Stromal cell of bone marrow (primary cell): ENCODE measurements around the gene YIF1A.

Experiments
- DNase-seq: peaks from one replicate; pipeline ENCODE4 v3.0.0-alpha.2; 2012; ENCODE audit warnings: low read depth

Gene YIF1A, protein sequence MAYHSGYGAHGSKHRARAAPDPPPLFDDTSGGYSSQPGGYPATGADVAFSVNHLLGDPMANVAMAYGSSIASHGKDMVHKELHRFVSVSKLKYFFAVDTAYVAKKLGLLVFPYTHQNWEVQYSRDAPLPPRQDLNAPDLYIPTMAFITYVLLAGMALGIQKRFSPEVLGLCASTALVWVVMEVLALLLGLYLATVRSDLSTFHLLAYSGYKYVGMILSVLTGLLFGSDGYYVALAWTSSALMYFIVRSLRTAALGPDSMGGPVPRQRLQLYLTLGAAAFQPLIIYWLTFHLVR

GRCh38 chr11:66288671-66289547 lies at the start of gene YIF1A:
Gene YIF1A (minus strand): TSS chr11:66289143. CDS start chr11:66288985, 158 bp downstream.
- peak; percentile 99 for DNase-seq

DNA sequence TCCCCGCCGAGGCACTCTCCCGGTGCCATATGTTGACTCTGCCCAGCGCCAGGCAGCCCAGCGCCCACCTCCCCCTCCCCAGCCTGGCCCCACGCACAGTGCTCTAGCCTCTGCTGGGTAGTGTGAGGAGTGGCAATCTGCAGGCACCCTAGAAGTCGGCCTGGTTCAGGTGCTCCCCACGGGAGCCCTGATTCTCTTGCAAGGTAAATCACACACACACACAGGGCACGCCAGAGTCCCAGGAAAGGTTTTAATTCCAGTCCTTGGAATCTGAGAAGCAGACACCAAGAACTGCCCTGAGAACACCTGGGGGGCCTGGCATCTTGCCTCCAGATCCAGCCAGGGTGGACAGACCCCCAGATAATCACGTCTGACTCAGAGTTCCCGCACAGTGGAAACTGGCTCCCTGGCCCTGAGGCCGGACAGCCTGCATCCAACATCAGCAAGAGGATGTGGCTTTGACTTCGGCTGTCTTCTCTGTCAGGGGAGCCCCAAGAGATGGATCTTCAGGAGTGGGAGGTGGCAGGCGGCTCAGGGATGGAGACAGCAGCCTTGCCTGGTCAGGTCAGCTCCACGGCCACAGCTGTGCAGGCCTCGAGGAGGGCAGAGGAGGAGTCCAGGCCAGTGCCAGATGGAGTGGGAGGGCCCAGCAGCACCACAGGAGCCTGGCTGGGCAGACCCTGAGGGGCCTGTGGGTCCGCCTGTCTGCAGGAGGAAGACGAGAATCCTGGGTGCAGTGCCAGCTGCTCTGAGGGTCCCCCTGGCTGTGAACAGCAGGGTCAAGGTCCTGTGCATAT lies 48.4 kb upstream of the YIF1A start:
- no peak for DNase-seq

DNA sequence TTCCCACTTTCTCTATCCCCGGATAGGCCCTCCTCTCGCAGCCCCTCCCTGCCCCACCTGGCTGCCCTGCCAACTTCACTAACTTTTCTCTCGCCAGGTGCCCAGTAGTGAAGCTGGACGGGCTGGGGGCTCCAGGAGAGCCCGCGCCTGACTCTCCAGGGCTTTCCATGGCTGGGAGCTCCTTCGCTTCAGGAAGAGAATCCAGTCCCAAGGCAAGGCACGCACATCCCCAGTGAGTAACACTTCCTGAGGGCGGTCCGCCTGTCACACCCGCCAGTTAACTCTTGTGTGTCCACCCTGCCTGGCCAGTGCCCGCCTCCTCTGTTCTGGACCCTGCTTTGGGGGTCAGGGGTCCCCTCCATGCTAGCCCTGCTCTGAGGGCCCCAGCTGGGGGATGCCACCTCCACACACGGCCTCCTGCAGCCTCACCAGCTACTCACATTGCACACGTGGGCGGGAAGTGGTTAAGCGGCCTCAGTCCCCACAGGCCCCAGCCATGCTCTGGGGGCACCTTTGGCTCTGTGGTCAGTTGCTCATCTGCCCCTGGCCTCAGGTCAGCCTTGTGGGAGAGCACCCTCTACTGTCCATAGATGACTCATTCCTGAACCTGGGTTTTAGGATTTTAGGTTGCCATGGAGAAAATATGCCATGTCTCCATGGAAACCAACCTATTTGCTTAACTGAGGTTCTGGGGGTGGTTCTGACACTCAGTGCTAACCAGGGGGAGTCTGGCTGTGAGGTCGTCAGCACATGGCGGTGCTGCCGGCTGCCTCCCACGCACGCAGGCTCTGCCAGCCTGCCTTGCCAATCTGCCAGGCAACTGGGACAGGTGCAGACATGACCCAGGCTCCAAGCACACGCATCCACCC lies 47.5 kb upstream of the YIF1A start, which contains the start of gene RIN1:
TSS of gene RIN1 (minus strand) at position 201 of the 869 bp plus-strand sequence. CDS start at position 169, 32 bp downstream.
- peak; percentile 97 for DNase-seq

DNA sequence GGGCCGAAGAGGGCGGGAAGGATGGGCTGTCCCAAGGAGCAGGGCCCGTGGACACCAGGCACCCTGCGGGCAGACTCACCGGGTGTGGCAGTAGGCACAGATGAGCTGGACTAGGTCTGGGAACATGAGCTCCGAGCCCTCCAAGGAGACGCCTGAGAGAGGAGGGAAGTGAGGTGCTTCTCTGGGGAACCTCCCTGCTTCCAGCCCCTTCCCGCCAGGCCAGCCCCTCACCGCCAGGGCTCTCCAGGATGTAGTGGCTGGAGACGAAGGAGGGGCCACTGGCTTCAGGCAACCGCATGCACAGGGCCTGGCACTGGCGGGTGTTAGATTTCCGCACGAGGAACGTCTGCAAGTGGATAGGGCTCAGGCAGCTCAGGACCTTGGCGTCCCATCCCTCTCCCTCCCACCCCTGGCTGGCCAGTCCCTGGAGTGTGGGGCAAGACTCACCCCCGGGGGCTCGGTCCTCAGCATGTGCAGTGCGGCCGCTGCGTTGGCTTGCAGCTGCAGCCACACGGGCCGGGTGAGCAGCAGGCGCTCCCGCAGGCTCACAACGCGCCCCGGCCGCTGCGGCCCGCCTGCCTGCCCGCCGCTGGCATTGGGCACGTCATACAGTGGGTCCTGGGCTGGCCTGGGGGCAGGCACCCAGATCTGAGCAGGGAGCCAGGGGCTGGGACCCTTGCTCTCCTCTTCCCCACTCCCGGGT lies 46.7 kb upstream of the YIF1A start:
- no peak for DNase-seq

GRCh38 chr11:66334605-66335442 lies 45.9 kb upstream of the YIF1A start:
- DNase-seq = no peak

- DNase-seq = no peak
Measured at GRCh38 chr11:66333896-66334604, 45.1 kb upstream of the YIF1A start.

DNA sequence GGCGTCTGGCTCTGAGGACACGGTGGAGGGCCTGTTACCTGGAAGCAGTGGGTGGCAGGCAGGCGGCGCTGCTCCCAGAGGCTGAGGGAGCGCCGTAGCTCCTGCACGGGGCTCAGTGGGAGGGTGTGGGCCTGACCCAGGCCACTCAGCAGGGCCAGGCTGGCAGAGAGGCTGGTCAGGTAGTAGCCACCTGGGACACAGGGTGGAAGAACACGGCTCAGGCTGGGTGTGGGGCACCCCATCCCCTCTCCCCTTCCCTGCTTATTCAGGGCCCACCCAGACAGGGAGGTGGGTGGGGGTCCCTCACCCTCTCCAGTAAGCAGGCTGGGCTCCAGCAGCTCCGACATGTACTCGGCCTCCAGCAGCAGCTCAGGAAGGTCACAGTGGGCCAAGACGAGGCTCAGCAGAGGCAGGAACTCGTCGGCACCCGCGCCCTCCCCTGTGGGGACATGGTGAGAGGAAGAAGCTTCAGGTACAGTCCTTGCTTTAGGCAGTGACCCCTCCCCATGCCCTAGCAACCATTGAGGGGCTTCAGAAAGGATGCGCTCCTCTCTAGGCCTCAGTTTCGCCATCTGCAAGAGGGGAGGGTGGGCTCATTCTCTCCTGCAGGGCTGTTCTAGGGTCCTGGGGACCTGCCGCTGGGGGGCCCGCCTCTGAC lies 44.4 kb upstream of the YIF1A start:
- DNase-seq = no peak

GRCh38 chr11:66332371-66333219 lies 43.7 kb upstream of the YIF1A start:
- no peak for DNase-seq

DNA sequence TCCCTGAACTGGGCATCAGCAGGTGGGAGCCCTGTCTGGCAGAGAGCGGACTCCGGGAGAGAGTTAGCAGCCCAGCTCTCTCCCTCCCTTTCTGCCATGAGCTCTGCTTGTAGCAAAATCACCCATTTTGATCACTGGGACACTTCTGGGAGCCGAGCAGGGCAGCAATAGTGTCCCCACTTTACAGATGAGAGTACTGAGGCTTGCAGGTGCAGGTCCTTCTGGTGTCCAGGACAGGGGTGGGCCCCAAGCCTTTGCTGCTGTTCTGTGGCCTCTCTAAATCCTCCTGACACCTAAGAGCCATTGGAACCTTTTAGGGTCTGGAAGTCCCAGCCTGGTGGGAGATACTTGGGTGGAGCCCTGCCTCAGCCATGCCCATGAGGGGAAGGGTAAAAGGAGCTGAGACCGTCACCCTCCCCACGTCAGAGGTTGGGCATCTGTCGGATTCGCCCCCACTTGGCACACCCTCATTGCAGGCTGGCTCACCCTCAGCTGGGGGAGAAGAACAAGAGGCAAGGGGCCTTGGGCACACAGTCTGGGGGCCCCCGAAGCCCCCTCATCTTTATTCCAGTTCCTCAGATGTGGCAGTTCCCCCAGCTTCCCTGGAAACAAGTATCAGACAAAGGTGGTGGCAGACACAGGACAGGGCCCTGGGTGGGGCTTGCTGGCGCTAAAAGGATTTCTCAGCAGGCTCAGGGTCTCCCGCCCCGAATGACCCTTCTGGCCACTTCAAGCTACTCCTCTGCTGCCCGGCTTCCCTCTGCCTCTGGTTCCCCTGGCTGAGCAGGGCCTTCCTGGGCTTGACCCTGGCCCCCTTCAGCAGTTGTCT lies 42.8 kb upstream of the YIF1A start:
- no peak for DNase-seq

DNA sequence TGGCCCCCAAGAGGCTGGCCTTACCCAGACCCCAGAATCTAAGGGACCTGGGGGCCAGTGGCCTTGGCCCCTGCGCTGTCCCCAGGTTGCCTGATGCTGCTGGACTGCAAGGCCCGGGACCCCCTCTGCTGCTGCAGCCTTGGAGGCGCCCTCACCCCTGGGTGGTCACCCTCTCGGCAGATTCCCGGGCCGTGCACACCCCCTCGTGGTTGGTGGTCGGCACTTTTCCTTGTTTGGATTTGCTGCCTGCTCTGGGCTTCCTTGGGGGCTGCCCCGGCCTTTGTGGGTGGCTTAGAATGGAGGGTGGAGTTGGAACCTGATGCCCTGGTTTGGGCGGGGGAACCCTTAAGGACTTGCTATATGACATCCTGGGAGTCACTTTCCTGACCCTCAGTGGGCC lies 42.0 kb upstream of the YIF1A start:
- no peak for DNase-seq

GRCh38 chr11:66329165-66329673 lies 40.3 kb upstream of the YIF1A start:
- DNase-seq = no peak

- no peak for DNase-seq
Measured at GRCh38 chr11:66328302-66329144, 39.6 kb upstream of the YIF1A start.

DNA sequence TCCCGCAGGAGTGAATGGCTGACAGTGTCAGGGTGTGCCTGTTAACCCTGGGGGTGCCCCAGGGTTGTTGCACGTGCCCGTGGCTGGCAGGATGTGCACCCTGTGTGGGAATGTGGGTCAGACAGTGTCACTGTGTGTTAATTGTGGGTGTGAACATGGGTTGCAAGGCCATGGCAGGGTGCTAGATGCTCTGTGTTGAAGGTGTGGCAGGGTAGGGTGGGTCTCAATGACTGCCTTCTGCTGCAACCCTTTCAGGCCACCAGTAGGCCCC lies 39.0 kb upstream of the YIF1A start:
- no peak for DNase-seq

GRCh38 chr11:66327171-66328030 lies 38.5 kb upstream of the YIF1A start:
- DNase-seq = no peak
